H9 (cell line): ENCODE results near the gene NOVA2. TPM values are rescaled to one million over a fixed set of nuclear protein-coding genes. Genes with fewer than 3 reads are reported as not detected.

Source experiments
- DNase-seq: peaks from one replicate; pipeline ENCODE4 v3.0.0-alpha.2; 2017
- H2AFZ ChIP-seq: one replicate; pipeline ENCODE4 v1.6.1; 2013; ENCODE audit warnings: mild to moderate bottlenecking, low read length, control low read depth, moderate library complexity
- H2AK5ac ChIP-seq: 2 replicates; pipeline ENCODE4 v1.6.1; 2013; ENCODE audit warnings: low read length, control low read depth, mixed read lengths; ENCODE audit not compliant: insufficient read length
- H2BK120ac ChIP-seq: one replicate; pipeline ENCODE4 v1.6.1; 2013; ENCODE audit warnings: low read depth, mild to moderate bottlenecking, low read length, control low read depth, inconsistent platforms; ENCODE audit not compliant: poor library complexity, severe bottlenecking
- H2BK12ac ChIP-seq: 2 replicates; pipeline ENCODE4 v1.6.1; 2013; ENCODE audit warnings: low read length, control low read depth, mixed read lengths, low read depth; ENCODE audit not compliant: insufficient read length
- H2BK15ac ChIP-seq: 2 replicates; pipeline ENCODE4 v1.6.1; 2013; ENCODE audit warnings: low read depth, low read length, control low read depth
- H2BK20ac ChIP-seq: one replicate; pipeline ENCODE4 v1.6.1; 2013; ENCODE audit warnings: low read depth, mild to moderate bottlenecking, low read length, control low read depth, inconsistent platforms; ENCODE audit not compliant: poor library complexity, severe bottlenecking
- H2BK5ac ChIP-seq: 2 replicates; pipeline ENCODE4 v1.6.1; 2013; ENCODE audit warnings: low read length, control low read depth, mixed read lengths; ENCODE audit not compliant: insufficient read length
- H3K14ac ChIP-seq: 2 replicates; pipeline ENCODE4 v1.6.1; 2013; ENCODE audit warnings: low read length, control low read depth; ENCODE audit not compliant: insufficient read depth
- H3K18ac ChIP-seq: 2 replicates; pipeline ENCODE4 v1.6.1; 2013; ENCODE audit warnings: low read depth, mild to moderate bottlenecking, mixed read lengths, low read length, control low read depth; ENCODE audit not compliant: insufficient read length
- H3K23ac ChIP-seq: 2 replicates; pipeline ENCODE4 v1.6.1; 2013; ENCODE audit warnings: low read length, control low read depth, mixed read lengths, low read depth; ENCODE audit not compliant: insufficient read length
- H3K23me2 ChIP-seq: 2 replicates; pipeline ENCODE4 v1.6.1; 2013; ENCODE audit warnings: low read depth, mild to moderate bottlenecking, mixed read lengths, low read length, control low read depth; ENCODE audit not compliant: insufficient read length, poor library complexity, severe bottlenecking
- H3K27ac ChIP-seq: 2 replicates; pipeline ENCODE4 v1.5.1; 2013; ENCODE audit warnings: low read length, control low read depth, mixed read lengths, low read depth; ENCODE audit not compliant: insufficient read length
- H3K27me3 ChIP-seq: 2 replicates; pipeline ENCODE4 v1.6.1; 2013; ENCODE audit warnings: low read length, control low read depth, inconsistent platforms; ENCODE audit not compliant: insufficient read depth
- H3K4ac ChIP-seq: 2 replicates; pipeline ENCODE4 v1.6.1; 2013; ENCODE audit warnings: low read depth, mild to moderate bottlenecking, control low read depth, inconsistent platforms, low read length, moderate library complexity
- H3K4me1 ChIP-seq: 2 replicates; pipeline ENCODE4 v1.6.1; 2013; ENCODE audit warnings: low read length, control low read depth, inconsistent platforms; ENCODE audit not compliant: insufficient read depth
- H3K4me2 ChIP-seq: 2 replicates; pipeline ENCODE4 v1.6.1; 2013; ENCODE audit warnings: low read length, control low read depth, mixed read lengths; ENCODE audit not compliant: insufficient read length, insufficient read depth
- H3K56ac ChIP-seq: 2 replicates; pipeline ENCODE4 v1.6.1; 2013; ENCODE audit warnings: low read depth, mild to moderate bottlenecking, mixed read lengths, low read length, control low read depth; ENCODE audit not compliant: insufficient read length
- H3K79me1 ChIP-seq: 2 replicates; pipeline ENCODE4 v1.6.1; 2013; ENCODE audit warnings: low read depth, mild to moderate bottlenecking, moderate library complexity, low read length, control low read depth, inconsistent platforms; ENCODE audit not compliant: insufficient read depth, poor library complexity, severe bottlenecking
- H3K79me2 ChIP-seq: 2 replicates; pipeline ENCODE4 v1.6.1; 2013; ENCODE audit warnings: low read length, control low read depth, inconsistent platforms; ENCODE audit not compliant: insufficient read depth
- H3K9ac ChIP-seq: 2 replicates; pipeline ENCODE4 v1.6.1; 2013; ENCODE audit warnings: low read length, control low read depth, mixed read lengths; ENCODE audit not compliant: insufficient read length; ENCODE audit errors: extremely low read depth
- H3K9me3 ChIP-seq: one replicate; pipeline ENCODE4 v1.6.1; 2013; ENCODE audit warnings: low read depth, low read length, inconsistent platforms; ENCODE audit not compliant: control insufficient read depth
- H3T11ph ChIP-seq: one replicate; pipeline ENCODE4 v1.6.1; 2013; ENCODE audit warnings: mild to moderate bottlenecking, low read length, control low read depth, inconsistent platforms
- H4K20me1 ChIP-seq: one replicate; pipeline ENCODE4 v1.6.1; 2013; ENCODE audit not compliant: control insufficient read depth, insufficient read length, insufficient read depth
- H4K5ac ChIP-seq: 2 replicates; pipeline ENCODE4 v1.6.1; 2013; ENCODE audit warnings: low read depth, mild to moderate bottlenecking, mixed read lengths, low read length, control low read depth; ENCODE audit not compliant: insufficient read length
- H4K8ac ChIP-seq: replicated peaks from 2 replicates; pipeline ENCODE4 v1.6.1; 2013; ENCODE audit warnings: low read length, control low read depth, mixed read lengths, low read depth; ENCODE audit not compliant: insufficient read length
- H4K91ac ChIP-seq: 2 replicates; pipeline ENCODE4 v1.6.1; 2013; ENCODE audit warnings: low read depth, mild to moderate bottlenecking, moderate library complexity, mixed read lengths, low read length, control low read depth; ENCODE audit not compliant: insufficient read length
- H3K27ac Mint-ChIP-seq, 3 experiments: 2 replicates in 2 of 3; 3 replicates in 1 of 3; pipeline ENCODE4 v1.8.0; 2020 to 2021; ENCODE audit warnings: mixed read lengths in 3 of 3, mild to moderate bottlenecking in 1 of 3, moderate library complexity in 1 of 3
- H3K27me3 Mint-ChIP-seq: 2 replicates; pipeline ENCODE4 v1.8.0; 2021; ENCODE audit warnings: low read depth, mild to moderate bottlenecking, moderate library complexity, mixed read lengths
- H3K36me3 Mint-ChIP-seq, 3 experiments: 2 replicates in 2 of 3; 3 replicates in 1 of 3; pipeline ENCODE4 v1.8.0; 2020 to 2021; ENCODE audit warnings: low read depth in 3 of 3, mixed read lengths in 3 of 3; ENCODE audit not compliant: insufficient read depth in 1 of 3
- H3K4me1 Mint-ChIP-seq, 2 experiments: 2 replicates each; pipeline ENCODE4 v1.8.0; 2020; ENCODE audit warnings: mixed read lengths in 2 of 2
- H3K4me3 Mint-ChIP-seq, 2 experiments: 2 replicates in 1 of 2; 3 replicates in 1 of 2; pipeline ENCODE4 v1.8.0; 2020 to 2021; ENCODE audit warnings: mild to moderate bottlenecking in 2 of 2, mixed read lengths in 2 of 2, moderate library complexity in 1 of 2
- H3K9me3 Mint-ChIP-seq, 2 experiments: 2 replicates in 1 of 2; 3 replicates in 1 of 2; pipeline ENCODE4 v1.8.0; 2020; ENCODE audit warnings: mild to moderate bottlenecking in 2 of 2, mixed read lengths in 2 of 2, moderate library complexity in 1 of 2
- WGBS: extraction: QIAGEN DNeasy Blood & Tissue Kit; methylation state at CpG from one replicate; pipeline ENCODE4 v1.1.7; 2013; ENCODE audit warnings: missing lambda C conversion rate, low lambda C conversion rate, mixed read lengths; ENCODE audit not compliant: insufficient read length; ENCODE audit errors: extremely low coverage; 5-methylcytosine and 5-hydroxymethylcytosine counted together
- total RNA-seq: library from RNA; stranded (reverse); gene quantifications from 2 replicates; pipeline ENCODE4 v1.2.1, GENCODE V29; 2021
- TF ChIP-seq, protein P1 (sequence below): fragments of 200-600 bp; sonication (generic); conservative IDR thresholded peaks from 3 replicates; pipeline ENCODE4 v1.8.0; 2021; ENCODE audit warnings: antibody characterized with exemption, mild to moderate bottlenecking

Gene NOVA2
- total RNA-seq, 1 experiment from 2014 or later, result 8.8 TPM

DNA sequence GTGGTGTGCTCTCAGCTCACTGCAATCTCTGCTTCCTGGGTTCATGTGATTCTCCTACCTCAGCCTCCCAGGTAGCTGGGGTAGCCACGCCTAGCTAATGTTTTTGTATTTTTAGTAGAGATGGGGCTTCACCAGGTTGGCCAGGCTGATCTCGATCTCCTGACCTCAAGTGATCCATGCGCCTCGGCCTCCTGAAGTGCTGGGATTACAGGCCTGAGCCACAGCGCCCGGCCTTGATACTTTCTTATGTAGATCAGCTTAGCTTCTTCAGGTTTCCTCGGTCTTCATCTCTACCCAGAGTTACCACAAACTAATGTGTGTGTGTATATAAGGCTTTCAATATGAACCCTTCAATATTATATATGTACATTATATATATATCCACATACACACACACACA is 11.7 kb upstream of the NOVA2 start:
- H4K20me1 ChIP-seq, result no peaks in the 10 kb centered on the region
- no peak overlapping the region for H4K91ac ChIP-seq
- no peaks in the 10 kb centered on the region for H3K79me1 ChIP-seq
- H2AK5ac ChIP-seq, result no peak overlapping the region
- H4K8ac ChIP-seq, result no peak overlapping the region
- no peak overlapping the region for H2BK12ac ChIP-seq
- Mint-ChIP-seq H3K4me1 (peaks cover 8 to 14% of the 10 kb centered on the region in 2 experiments), H3K36me3 (no peaks in the 10 kb centered on the region; a peak in 1 of 7 replicates), H3K27ac (peak overlapping the region in 1 of 3 experiments; percentile 48; a peak in 1 of 7 replicates), H3K27me3 (peaks cover 24% of the 10 kb centered on the region), H3K9me3 (peaks cover 0 to 3% of the 10 kb centered on the region in 2 experiments; a peak in 1 of 5 replicates), H3K4me3 (no peak overlapping the region)
- no peaks in the 10 kb centered on the region for H3K79me2 ChIP-seq
- no peak overlapping the region for H3T11ph ChIP-seq
- no peaks in the 10 kb centered on the region for H3K9me3 ChIP-seq
- no CpG with 5 or more reads among the region's 7 CpGs for WGBS
- no peak overlapping the region for H3K4ac ChIP-seq
- H3K23ac ChIP-seq, result no peak overlapping the region
- no peaks in the 10 kb centered on the region for H3K27me3 ChIP-seq
- no peaks in the 10 kb centered on the region for H3K23me2 ChIP-seq
- no peak overlapping the region for H3K14ac ChIP-seq
- H4K5ac ChIP-seq, result no peak overlapping the region
- H2BK20ac ChIP-seq, result no peak overlapping the region
- H3K4me2 ChIP-seq, result no peak overlapping the region
- H3K4me1 ChIP-seq, result no peaks in the 10 kb centered on the region; the same call in 1 of the 2 replicates
- TF ChIP-seq, protein P1, sequence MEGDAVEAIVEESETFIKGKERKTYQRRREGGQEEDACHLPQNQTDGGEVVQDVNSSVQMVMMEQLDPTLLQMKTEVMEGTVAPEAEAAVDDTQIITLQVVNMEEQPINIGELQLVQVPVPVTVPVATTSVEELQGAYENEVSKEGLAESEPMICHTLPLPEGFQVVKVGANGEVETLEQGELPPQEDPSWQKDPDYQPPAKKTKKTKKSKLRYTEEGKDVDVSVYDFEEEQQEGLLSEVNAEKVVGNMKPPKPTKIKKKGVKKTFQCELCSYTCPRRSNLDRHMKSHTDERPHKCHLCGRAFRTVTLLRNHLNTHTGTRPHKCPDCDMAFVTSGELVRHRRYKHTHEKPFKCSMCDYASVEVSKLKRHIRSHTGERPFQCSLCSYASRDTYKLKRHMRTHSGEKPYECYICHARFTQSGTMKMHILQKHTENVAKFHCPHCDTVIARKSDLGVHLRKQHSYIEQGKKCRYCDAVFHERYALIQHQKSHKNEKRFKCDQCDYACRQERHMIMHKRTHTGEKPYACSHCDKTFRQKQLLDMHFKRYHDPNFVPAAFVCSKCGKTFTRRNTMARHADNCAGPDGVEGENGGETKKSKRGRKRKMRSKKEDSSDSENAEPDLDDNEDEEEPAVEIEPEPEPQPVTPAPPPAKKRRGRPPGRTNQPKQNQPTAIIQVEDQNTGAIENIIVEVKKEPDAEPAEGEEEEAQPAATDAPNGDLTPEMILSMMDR, result no peak
- no peak overlapping the region for H3K9ac ChIP-seq
- H3K56ac ChIP-seq, result no peak overlapping the region
- H2BK5ac ChIP-seq, result no peak overlapping the region
- no peak overlapping the region for H3K27ac ChIP-seq
- H3K18ac ChIP-seq, result no peak overlapping the region
- no peak overlapping the region for H2BK120ac ChIP-seq
- no peak overlapping the region for H2BK15ac ChIP-seq
- no peak for DNase-seq
- no peak overlapping the region for H2AFZ ChIP-seq
